OCI-LY3 (cell line): Measurements from ENCODE around the gene EYA4.

Experiments
- CTCF ChIP-seq: fragments of 200-600, 300-600 bp; sonication (generic); IDR thresholded peaks from 2 replicates; pipeline ENCODE4 v1.5.1; 2014; ENCODE audit warnings: antibody characterized with exemption, low read length, low read depth
- EZH2phosphoT487 ChIP-seq: fragments of 200-600 bp; shearing (Covaris generic); IDR thresholded peaks from 2 replicates; pipeline ENCODE4 v1.6.1; 2018; ENCODE audit warnings: antibody characterized with exemption, mixed run types, low read depth

- no peak for TF ChIP-seq EZH2phosphoT487
- TF ChIP-seq CTCF = no peak
These were observed 263.6 kb downstream of the EYA4 start for GRCh38 chr6:133504761-133505160.
